Fibroblast of gingiva (primary cell): ENCODE data around the gene NAA80.

Experiments
- DNase-seq: peaks from one replicate; pipeline ENCODE4 v3.0.0-alpha.2; 2011; ENCODE audit warnings: low read depth

The NAA80 gene

GRCh38 chr3:50256978-50257890, 42.0 kb downstream of the NAA80 start:
- DNase-seq: no peak

GRCh38 chr3:50255251-50255615, 44.0 kb downstream of the NAA80 start:
- DNase-seq: no peak

GRCh38 chr3:50254577-50255250, 44.5 kb downstream of the NAA80 start:
- DNase-seq: peak; percentile 28

GRCh38 chr3:50251220-50251619, 48.0 kb downstream of the NAA80 start:
- peak; percentile 57 for DNase-seq

GRCh38 chr3:50250514-50250913, 48.7 kb downstream of the NAA80 start:
- no peak for DNase-seq

- DNase-seq: no peak
Measured at GRCh38 chr3:50249457-50249856, 49.7 kb downstream of the NAA80 start.

- no peak for DNase-seq
Measured at GRCh38 chr3:50248387-50248786, 50.8 kb downstream of the NAA80 start.

- DNase-seq: peak; percentile 70
Measured at GRCh38 chr3:50246517-50246954, 52.7 kb downstream of the NAA80 start.
